Gastrocnemius medialis (tissue), 4 donors: Measurements from ENCODE around the gene MAFB. TPM values are rescaled to one million over a fixed set of nuclear protein-coding genes. Genes with fewer than 3 reads are reported as not detected.
A peak's percentile ranks its signal among the peaks of the same experiment; 100 is the strongest.

ENCODE experiments used
- ATAC-seq, 2 donors: fragments of 150-250 bp; one replicate each; pipeline ENCODE4 v1.9.1; 2016
- DNase-seq, 2 donors: peaks; one replicate each; pipeline ENCODE4 v3.0.0-alpha.2; 2019
- H3K27ac ChIP-seq, 4 donors: fragments of 200-600 bp; sonication (generic); 1 replicate in 1 of 4; 2 replicates in 3 of 4; pipeline ENCODE4 v1.5.1; 2016 to 2018; ENCODE audit warnings: mild to moderate bottlenecking in 2 of 4, moderate library complexity in 1 of 4
- H3K27me3 ChIP-seq, 3 donors: fragments of 200-600 bp; sonication (generic) in 2 of 3; 1 replicate in 1 of 3; 2 replicates in 2 of 3; pipeline versions ENCODE4 v1.5.1 to v1.6.0; 2016 to 2019; ENCODE audit warnings: mild to moderate bottlenecking in 1 of 3, moderate library complexity in 1 of 3
- H3K36me3 ChIP-seq, 2 donors: fragments of 200-600 bp; sonication (generic) in 1 of 2; one replicate each; pipeline ENCODE4 v1.5.1; 2017 to 2018
- H3K4me1 ChIP-seq, 2 donors: fragments of 200-600 bp; sonication (generic) in 1 of 2; one replicate each; pipeline ENCODE4 v1.5.1; 2016 to 2017; ENCODE audit warnings: mild to moderate bottlenecking in 2 of 2
- H3K4me3 ChIP-seq, 4 donors: fragments of 200-600 bp; sonication (generic) in 3 of 4; 1 replicate in 1 of 4; 2 replicates in 3 of 4; pipeline ENCODE4 v1.5.1; 2016 to 2019; ENCODE audit warnings: mild to moderate bottlenecking in 2 of 4
- H3K9me3 ChIP-seq, 3 donors: fragments of 200-600 bp; sonication (generic) in 2 of 3; 1 replicate in 1 of 3; 2 replicates in 2 of 3; pipeline ENCODE4 v1.5.1; 2016 to 2019
- CTCF ChIP-seq, 5 experiments: fragments of 450-650 bp in 3 of 5; fragments of 200-600 bp in 2 of 5; sonication (generic) in 2 of 5; IDR thresholded peaks in 4 of 5; conservative IDR thresholded peaks in 1 of 5; 1 replicate in 4 of 5; 2 replicates in 1 of 5; pipeline ENCODE4 v1.5.1; 2016 to 2019; ENCODE audit warnings: antibody characterized with exemption in 5 of 5, mild to moderate bottlenecking in 3 of 5, moderate library complexity in 3 of 5
- POLR2A ChIP-seq, 2 donors: fragments of 450-650 bp; IDR thresholded peaks; one replicate each; pipeline ENCODE4 v1.6.1; 2017; ENCODE audit warnings: antibody characterized with exemption in 2 of 2, mild to moderate bottlenecking in 2 of 2, moderate library complexity in 2 of 2
- in situ Hi-C, 4 donors: fragments of 200-750 bp; cut with MboI; loops; one replicate each; pipeline versions ENCODE4 v1.15.0 to v1.8.0; 2017; ENCODE audit warnings: low sequenced_read_pairs in 4 of 4
- intact Hi-C: fragments of 100-400 bp; cut with DNase I; formaldehyde crosslinking; loops from one replicate; pipeline ENCODE4 v1.15.1; 2023; ENCODE audit warnings: low total_unique reads
- total RNA-seq, 4 donors: library from RNA; depleted of rRNA; stranded (reverse); fragments of >200 nt; gene quantifications; one replicate each; pipeline versions ENCODE4 v1.1.0 to v1.2.3, GENCODE V29; 2016

The MAFB gene
- total RNA-seq, 4 donors from 2014 or later = 15.4 to 24.9 (median 18.6) TPM

- Histone ChIP-seq H3K27me3 (peaks cover 12 to 16% (median 14%) of the 10 kb centered on the region in 3 donors), H3K27ac (peak overlapping the region; percentile 91 to 99 (median 95)), H3K4me3 (peak overlapping the region; percentile 69 to 98 (median 80)), H3K9me3 (no peaks in the 10 kb centered on the region), H3K4me1 (peaks cover 22 to 27% of the 10 kb centered on the region in 2 donors), H3K36me3 (no peaks in the 10 kb centered on the region)
- ATAC-seq = no peak
- DNase-seq = no peak
- intact Hi-C loops = loop anchor here (2.0 to 5.0 kb wide), 3 partner anchors 32 to 525 kb away; no protein-coding TSS in a partner anchor
- TF ChIP-seq CTCF (IDR thresholded peaks at IDR 0.05 in 4 of 5, conservative IDR thresholded peaks at IDR 0.05 in 1 of 5) (no peak), POLR2A (IDR thresholded peaks at IDR 0.05) (no peak)
- in situ Hi-C loops = loop anchor here (25.0 kb wide), 4 partner anchors 400 to 800 kb away; no protein-coding TSS in a partner anchor
Observed at GRCh38 chr20:40686893-40687292, 2.1 kb downstream of the MAFB start.

DNA sequence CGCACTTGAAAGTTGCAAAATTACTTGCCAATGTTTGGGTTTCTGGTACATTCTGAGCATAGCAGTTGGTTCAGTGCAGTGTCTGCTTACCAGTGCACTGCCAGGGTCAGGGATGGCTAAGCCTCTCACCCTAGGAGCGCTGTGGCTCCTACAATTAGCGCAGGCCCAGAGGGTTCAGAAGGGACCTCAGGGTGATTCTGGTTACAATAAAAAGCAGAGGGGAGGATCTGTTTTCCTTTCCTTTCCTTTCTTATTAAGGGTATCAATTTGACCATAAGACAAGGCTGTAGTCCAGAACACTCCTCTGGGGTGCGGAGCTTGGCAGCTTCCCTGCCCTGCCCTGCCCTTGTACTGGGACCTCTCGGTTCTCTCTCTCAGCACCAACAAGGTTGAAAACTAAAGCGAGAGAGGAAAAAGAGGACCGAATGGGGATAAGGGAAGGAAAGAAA lies 2.6 kb downstream of the MAFB start:
- peak in 1 of 2 donors; percentile 28 for TF ChIP-seq POLR2A (IDR thresholded peaks at IDR 0.05)
- TF ChIP-seq CTCF (IDR thresholded peaks at IDR 0.05 in 4 of 5, conservative IDR thresholded peaks at IDR 0.05 in 1 of 5) = no peak
- Histone ChIP-seq H3K4me1 (peaks cover 22 to 27% of the 10 kb centered on the region in 2 donors), H3K9me3 (no peaks in the 10 kb centered on the region), H3K27ac (peak overlapping the region; percentile 91 to 99 (median 95)), H3K36me3 (no peaks in the 10 kb centered on the region), H3K27me3 (peaks cover 11 to 12% (median 11%) of the 10 kb centered on the region in 3 donors), H3K4me3 (peak overlapping the region; percentile 69 to 98 (median 80))
- DNase-seq (no peak), ATAC-seq (no peak)
- intact Hi-C loops = loop anchor here (2.0 to 5.0 kb wide), 3 partner anchors 32 to 524 kb away; no protein-coding TSS in a partner anchor
- in situ Hi-C loops = loop anchor here (25.0 kb wide), 4 partner anchors 399 to 799 kb away; no protein-coding TSS in a partner anchor

DNA sequence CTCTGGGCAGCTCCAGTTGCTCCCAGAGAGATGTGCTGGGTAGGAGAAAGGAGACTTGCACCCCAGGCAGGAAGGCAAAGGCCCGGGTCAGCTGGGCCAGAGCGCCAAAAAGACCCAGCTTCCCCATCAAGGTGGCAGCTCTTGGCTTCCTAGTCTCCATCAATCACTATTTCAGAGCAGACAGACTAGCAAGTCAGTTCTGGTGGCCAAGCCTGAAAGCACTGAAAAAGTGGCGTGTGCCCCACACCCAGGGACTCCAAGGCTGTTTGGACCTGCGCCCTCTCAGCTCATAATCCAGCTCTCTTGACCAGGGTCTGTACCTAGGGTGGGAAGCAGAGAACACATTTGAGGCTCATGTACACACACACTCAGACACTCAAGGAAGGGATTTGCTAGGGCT lies 3.7 kb downstream of the MAFB start:
- H3K4me1 ChIP-seq = peaks cover 19 to 23% of the 10 kb centered on the region in 2 donors
- peaks cover under 1 to 2% (median under 1%) of the 10 kb centered on the region in 3 donors for H3K27me3 ChIP-seq
- no peaks in the 10 kb centered on the region for H3K9me3 ChIP-seq
- H3K4me3 ChIP-seq = peak overlapping the region; percentile 16 to 87 (median 70)
- H3K27ac ChIP-seq = peak overlapping the region; percentile 91 to 99 (median 95)
- DNase-seq = no peak
- TF ChIP-seq CTCF (IDR thresholded peaks at IDR 0.05 in 4 of 5, conservative IDR thresholded peaks at IDR 0.05 in 1 of 5) (no peak), POLR2A (IDR thresholded peaks at IDR 0.05) (no peak)
- H3K36me3 ChIP-seq = no peaks in the 10 kb centered on the region
- intact Hi-C loops = loop anchor here (5.0 kb wide), 2 partner anchors 233 to 523 kb away; no protein-coding TSS in a partner anchor
- no peak for ATAC-seq
- in situ Hi-C loops = loop anchor here (25.0 kb wide), 4 partner anchors 398 to 798 kb away; no protein-coding TSS in a partner anchor

DNA sequence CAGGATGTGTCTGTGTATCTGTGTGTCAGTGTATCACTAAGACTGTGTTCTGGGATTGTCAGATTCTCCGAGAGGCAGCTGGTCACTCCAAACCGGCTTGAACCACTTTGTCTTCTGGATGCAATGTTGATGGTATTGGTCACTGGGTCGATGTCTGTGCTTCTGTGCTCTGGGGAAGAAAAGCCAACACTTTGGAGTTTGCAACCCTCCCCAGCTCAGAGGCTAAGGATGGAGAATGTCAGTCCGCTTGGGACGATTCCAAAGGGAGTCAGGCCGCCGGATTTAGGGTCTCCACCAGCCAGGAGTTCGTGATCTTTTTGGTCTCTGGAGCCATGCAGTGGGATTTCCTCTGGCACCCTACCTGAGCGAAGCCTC lies 5.2 kb downstream of the MAFB start:
- intact Hi-C loops (no loop called here), in situ Hi-C loops (loop anchor here (25.0 kb wide), 4 partner anchors 397 to 797 kb away; no protein-coding TSS in a partner anchor)
- no peak for DNase-seq
- Histone ChIP-seq H3K36me3 (no peaks in the 10 kb centered on the region), H3K27me3 (no peaks in the 10 kb centered on the region), H3K4me1 (peaks cover 12 to 20% of the 10 kb centered on the region in 2 donors), H3K4me3 (peak overlapping the region in 1 of 4 donors; percentile 28), H3K9me3 (no peaks in the 10 kb centered on the region), H3K27ac (peak overlapping the region in 2 of 4 donors; percentile 95 to 99)
- no peak for TF ChIP-seq CTCF (IDR thresholded peaks at IDR 0.05 in 4 of 5, conservative IDR thresholded peaks at IDR 0.05 in 1 of 5)
- TF ChIP-seq POLR2A (IDR thresholded peaks at IDR 0.05) = no peak
- ATAC-seq = no peak
